UCSD-AML1 (cell line): ENCODE measurements around the gene CAPRIN1.
"Not testable (repeated sequence)": the region's sequence is repeated elsewhere in the genome, so short reads cannot be mapped to it uniquely, and the experiment has no call there.

ENCODE experiments used
- DNase-seq: peaks from one replicate; lab custom pipeline; 2025; ENCODE audit not compliant: unreplicated experiment; lab: John Stamatoyannopoulos, UW

Gene CAPRIN1

DNA sequence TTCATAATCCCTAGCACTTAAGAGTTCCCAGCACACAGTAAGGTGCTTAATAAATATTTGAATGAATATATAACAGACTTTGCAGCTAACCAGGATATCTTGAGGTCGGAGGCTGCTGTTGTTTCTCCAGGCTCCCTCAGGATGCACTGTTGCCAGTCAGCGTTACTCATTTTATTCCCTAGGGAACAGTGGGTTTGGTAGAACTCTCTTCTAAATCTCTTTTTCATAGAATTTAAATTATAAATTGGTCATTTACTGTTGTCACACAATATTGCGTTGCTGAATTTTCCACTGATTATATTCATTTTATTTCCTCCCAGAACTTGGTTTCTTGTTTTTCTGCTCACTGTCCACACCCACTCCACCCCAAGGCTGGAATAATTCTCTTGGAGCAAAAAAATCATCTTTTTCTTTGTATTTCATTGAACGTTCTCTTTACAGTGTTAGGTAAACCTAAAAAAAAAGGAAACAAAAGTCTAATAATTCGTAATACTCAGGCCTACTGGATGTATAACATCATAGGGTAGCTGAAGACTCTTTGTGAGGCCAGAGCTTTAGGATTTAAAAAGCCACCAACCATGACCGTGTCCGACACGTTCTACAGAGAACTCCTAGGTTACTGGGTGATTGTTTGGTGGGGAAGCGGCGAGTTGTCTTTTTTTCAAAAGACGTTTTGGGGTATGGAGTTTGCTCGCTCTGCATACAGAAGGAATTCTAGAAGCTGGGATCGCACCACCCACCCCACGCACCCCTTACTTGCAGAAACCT lies 766 bp upstream of the CAPRIN1 start:
- DNase-seq = no peak

DNA sequence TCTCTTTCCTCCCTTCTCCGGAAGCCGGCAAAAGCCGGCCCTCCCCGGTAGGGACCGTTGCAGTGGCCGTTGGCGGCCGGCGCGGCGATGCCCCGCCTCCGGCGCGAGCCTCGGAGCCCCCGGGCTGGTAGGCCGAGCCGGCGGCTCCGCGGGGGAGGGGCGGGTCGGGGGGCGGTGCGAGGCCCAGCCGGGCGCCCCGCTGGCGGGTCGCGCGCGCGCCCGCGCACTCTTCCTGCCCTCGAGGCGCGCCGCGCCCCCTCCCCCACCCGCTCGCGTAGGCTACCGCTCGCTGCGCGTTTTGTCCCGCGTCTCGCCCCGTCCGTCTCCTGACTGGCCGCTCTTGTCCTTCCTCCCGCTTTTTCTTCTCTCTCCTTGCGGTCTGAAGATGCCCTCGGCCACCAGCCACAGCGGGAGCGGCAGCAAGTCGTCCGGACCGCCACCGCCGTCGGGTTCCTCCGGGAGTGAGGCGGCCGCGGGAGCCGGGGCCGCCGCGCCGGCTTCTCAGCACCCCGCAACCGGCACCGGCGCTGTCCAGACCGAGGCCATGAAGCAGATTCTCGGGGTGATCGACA lies 591 bp downstream of the CAPRIN1 start:
- peak; percentile 93 for DNase-seq

DNA sequence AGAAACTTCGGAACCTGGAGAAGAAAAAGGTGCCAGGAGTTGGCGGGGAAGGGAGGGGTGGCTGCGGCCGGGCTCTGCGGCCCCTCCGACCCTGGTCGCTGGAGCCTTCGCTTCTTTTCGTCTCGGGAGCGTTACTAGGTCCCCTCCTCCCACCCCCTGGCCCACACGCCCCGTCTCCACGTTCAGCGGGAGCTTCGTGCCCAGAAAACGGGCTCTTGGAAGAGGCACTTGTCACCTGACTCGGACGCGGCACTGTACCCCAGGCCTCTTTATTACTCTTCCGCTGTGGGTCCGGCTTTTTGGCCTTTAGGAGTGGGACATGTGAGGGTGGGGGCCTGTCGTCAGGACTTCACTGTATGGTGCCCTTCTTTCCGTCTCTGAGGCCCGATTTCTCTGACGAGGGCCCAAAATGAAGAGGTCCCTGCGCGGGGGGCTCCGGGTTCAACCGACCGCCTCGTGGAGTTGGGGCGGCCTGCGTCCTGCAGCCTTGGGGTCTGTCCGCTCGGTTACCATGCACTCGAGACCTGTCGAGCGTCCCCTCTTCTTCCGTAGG lies 1.2 kb downstream of the CAPRIN1 start:
- DNase-seq = peak; percentile 51

DNA sequence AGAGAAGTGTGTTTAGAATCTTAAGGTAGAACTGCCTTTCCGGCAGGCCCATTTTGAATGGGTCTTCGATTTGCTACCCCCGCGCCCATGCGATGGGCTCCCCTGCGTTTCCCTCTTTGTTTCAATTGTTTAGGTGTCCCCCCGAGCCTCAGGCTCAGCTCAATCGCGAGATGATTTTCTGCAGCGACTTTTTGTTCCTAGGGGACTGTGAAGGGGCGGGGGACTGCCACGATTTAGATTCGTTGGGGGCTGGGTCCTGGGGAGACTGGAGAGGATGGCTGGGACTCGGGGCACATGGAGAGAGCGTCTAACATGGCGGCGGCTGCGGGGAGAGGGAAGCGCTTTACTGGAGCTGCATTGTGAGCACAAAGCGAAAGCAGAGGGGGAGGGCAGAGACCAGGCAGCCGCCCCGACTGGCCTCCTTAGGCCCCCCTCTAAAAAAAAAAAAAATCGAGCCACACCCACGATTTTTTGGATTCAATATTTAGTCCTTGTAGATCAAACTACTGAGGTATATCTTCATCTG lies 1.7 kb downstream of the CAPRIN1 start:
- DNase-seq = peak; percentile 75

DNA sequence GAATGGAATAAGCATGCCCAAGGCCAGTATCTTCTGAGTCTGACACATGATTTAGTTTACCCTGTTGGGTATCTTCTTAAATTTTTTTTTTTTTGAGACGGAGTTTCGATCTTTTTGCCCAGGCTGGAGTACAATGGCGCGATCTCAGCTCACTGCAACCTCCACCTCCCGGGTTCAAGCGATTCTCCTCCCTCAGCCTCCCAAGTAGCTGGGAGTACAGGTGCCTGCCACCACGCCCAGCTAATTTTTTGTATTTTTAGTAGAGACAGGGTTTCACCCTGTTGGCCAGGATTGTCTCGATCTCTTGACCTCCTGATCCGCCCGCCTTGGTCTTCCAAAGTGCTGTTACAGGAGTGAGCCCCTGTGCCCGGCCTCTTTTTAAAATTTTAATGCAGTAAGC lies 2.8 kb downstream of the CAPRIN1 start:
- DNase-seq = not testable (repeated sequence)

DNA sequence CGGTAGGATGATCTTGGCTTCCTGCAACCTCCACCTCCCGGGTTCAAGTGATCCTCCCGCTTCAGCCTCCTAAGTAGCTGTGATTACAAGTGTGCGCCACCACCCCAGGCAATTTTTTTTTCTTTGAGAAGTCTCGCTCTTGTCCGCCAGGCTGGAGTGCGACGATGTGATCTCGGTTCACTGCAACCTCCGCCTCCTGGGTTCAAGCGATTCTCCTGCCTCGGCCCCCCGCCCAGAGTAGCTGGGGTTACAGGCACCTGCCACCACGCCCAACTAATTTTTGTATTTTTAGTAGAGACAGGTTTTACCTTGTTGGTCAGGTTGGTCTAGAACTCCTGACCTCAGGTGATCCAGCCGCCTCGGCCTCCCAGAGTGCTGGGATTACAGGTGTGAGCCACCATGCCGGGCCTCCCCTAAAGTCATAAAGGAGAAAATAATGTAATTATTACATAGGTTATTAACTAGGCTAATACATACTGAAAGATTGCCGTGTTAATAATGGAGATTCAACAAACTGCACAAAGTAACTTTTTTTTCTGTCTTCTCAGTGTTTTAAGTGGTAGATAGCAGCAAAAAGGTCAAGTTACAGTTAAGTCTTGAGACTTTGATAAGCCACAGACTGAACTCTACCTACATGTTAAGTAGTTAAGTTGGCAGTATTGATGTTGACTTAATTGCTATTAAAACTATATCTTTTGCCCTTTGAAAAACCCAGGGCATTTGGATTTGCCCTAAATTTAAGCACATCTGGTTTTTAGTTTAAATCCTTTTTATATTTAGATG lies 3.9 kb downstream of the CAPRIN1 start:
- DNase-seq = no peak

DNA sequence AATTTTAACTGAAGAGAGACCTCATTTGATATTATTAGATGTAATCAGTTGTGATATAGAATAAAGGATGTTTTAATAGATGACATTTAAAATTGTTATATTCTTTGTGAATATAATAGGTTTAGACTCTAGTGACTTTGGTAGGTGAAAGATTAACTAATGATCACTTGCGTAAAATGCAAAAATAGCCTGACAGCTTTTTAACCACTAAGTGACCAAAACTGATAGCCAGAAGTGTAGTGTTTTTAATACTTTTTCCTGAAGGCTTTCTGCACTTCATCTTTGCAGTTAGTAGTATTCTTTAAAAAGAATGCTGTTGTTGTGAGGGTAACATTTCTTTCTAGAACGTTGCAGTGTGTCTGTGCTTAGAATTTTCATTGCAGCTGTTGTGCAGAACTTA lies 5.1 kb downstream of the CAPRIN1 start:
- no peak for DNase-seq

DNA sequence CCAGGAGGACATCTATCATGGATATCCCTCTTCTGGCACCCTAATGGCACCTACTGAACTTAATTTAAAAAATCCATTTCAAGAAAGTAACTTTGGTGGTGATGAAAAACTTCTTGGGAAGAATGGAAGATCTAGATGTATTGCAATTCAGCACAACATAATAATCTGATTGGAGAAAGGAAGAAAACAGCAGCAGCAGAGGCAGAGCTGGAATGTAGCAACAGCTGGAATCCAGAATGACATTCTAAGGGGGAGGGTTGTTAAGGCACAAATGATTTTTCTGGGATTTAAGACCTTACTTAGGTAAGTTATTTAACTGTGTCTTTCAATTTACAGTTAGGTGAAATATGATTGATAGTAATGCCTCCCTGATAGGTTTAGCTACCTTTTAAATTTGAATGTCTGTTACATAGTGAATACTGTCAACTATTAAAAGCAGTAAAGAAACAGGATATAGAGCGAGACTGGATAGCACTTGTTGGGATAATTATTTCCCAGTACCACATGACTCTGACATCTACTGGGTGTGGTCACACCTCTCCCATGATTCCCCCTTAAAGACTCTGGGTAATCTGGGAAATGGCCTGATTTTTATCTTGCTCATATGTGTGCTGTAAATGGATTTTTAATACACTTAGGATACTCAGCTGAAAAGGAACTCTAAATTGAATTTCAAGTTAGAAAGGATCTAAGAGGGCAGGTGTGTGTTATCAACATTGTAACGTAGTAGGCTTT lies 11.7 kb downstream of the CAPRIN1 start:
- DNase-seq = no peak

DNA sequence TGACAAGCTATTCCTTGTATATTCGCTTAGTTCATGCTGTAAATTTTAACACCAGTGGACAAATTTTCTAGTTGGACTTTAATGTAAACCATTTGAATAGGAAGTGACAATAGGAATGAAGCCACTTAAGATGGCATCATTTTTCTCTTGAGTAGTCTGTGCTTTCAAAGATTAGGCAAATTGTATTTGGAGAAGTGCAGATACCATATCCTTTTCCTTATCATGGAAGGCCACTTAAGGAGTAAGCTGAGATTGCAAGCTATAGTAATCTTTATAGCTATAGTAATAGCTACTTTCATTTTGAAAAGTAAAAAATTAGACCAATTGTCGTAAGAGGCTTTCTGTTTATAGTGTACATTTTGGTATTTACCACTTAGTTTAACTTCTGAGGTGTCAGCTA lies 12.8 kb downstream of the CAPRIN1 start:
- DNase-seq = no peak

DNA sequence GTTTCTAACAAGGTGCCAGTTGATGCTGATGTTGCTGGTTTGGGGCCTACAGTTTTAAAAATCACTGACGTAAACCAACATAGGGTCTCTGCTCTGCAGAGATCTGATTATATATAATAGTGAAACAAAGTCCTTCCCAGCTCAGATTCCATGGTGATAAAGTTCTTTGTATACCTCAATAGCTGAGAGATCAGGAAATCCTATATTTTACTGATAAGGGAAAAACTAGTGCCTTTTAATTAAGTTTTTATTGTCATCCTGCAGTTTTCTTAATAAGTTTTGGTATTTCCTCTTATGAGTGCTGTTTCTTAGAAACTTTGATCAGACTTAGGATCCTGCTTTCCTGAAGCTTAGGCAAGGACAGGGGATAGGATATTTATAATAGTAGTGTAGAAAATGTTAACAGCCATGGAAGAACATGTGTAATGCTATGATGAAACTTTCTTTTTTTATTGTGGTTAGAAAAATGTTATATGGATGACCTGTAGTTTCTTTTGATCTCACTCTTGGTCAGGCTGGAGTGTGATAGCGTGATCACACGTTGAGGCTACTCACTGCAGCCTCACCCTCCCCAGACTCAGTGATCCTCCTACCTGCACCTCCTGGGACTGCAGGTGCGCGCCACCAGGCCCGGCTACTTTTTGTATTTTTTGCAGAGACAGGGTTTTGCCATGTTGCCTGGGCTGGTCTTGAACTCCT lies 14.1 kb downstream of the CAPRIN1 start:
- DNase-seq = no peak

DNA sequence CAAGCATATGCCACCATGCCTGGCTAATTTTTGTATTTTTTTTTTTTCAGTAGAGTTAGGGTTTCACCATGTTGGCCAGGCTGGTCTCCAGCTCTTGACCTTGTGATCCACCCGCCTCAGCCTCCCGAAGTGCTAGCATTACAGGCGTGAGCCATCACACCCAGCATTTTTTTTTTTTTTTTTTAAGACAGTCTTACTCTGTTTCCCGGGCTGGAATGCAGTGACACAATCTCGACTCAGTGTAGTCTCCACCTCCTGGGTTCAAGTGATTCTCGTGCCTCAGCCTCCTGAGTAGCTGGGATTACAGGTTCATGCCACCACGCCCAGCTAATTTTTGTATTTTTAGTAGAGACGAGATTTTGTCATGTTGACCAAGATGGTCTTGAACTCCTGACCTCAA lies 15.2 kb downstream of the CAPRIN1 start:
- DNase-seq = not testable (repeated sequence)

DNA sequence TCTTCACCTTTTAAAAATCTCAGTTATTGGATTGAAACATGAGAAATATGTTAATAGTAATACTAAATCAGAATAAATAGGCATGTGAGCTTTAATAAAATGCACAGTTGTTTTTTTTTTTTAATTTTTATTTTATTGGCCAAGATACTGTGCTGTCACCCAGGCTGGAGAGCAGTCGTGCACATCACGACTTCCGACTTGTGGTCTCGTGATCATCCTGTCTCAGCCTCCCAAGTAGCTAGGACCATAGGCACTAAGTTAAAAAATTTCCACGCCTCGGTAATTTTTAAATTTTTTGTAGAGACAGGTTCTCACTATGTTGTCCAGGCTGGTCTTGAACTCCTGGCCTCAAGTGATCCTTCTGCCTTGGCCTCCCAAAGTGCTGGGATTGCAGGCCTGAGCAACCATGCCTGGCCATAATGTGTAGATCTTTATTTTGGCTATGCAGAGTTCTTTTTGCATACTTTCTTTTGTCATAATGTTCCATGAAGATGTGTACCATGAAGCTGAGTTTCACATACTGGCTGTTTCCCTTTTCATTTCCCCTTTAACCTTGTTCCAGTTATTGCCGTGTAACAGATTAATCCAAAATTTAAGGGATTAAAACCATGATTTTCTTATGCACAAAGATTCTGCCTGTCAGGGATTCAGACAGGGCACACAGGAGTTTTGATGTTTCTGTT lies 16.0 kb downstream of the CAPRIN1 start:
- DNase-seq = no peak

DNA sequence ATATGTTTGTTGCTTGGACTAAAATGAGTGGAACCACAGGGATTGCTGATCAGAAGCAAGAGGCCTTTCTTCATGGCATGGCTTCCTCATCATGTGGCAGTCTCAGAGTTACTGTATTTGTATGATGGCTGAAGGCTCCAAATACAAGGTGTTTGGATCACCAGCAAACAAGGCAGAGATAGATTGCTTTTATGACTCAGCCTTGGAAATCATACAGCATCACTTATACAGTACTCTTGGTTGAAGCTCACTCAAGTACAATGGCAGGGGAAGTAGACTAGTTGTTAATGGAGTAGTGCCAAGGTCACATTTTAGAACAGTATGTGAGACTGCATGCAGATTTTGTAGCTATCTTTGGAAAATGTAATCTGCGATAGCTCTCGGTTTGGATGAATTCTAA lies 16.6 kb downstream of the CAPRIN1 start:
- no peak for DNase-seq

DNA sequence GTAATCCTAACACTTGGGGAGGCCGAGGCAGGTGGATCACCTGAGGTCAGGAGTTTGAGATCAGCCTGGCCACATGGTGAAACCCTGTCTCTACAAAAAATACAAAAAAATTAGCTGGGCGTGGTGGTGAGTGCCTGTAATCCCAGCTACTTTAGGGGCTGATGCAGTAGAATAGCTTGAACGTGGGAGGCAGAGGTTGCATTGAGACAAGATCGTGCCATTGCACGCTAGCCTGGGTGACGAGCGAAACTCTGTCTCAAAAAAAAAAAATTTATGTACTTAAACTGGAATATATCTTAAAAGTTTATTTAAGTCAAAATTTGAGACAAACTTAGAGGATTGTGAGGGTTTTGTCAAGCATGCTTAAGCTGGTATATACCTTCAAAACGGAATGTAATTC lies 19.8 kb downstream of the CAPRIN1 start:
- DNase-seq = not testable (repeated sequence)

DNA sequence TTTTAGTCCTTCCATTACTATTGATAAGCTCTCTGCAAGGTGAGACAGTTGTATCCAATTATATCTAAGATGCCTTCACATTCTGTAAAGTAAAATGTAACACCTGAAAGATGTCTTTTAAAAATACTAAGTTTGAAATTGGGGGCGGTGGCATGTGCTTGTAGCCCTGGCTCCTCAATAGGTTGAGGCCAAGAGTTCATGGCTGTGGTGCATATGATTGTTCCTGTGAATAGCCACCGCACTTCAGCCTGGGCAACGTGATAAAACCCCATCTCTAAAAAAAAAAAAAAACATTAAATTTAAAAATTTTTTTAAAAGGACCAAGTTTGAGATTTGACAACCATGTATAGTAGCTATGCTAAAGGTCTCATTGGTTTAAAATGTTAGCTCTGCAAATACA lies 20.5 kb downstream of the CAPRIN1 start:
- DNase-seq = no peak

DNA sequence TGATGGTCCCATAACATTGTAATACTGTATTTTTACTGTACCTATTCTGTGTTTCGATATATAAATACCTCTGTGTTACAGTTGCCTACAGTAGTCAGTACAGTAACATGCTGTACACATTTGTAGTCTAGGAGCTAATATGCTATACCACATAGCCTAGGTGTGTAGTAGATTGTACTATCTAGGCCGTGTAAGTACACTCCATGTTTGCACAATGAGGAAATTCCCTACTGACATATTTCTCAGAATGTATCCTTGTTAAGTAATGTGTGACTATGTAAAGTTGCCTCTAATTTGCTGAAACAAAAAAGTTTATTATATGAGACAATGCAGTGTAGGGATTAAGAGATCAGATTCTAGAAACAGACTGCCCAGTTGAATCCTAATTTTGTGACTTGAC lies 21.3 kb downstream of the CAPRIN1 start:
- DNase-seq = no peak

DNA sequence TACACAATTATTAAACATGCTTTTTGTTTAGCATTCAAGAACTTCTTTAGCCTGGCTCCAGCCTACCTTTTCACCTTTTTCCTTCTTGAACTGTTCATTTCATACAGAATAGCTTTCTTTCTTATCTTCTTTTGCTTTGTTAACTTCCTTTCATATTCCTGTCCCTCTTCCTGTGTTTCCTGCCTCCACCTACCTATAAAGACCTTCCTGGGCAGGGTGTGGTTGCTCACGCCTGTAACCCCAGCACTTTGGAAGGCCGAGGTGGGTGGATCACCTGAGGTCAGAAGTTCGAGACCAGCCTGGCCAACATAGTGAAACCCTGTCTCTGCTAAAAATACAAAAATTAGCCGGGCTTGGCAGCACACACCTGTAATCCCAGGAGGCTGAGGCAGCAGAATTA lies 22.9 kb downstream of the CAPRIN1 start:
- DNase-seq = no peak

DNA sequence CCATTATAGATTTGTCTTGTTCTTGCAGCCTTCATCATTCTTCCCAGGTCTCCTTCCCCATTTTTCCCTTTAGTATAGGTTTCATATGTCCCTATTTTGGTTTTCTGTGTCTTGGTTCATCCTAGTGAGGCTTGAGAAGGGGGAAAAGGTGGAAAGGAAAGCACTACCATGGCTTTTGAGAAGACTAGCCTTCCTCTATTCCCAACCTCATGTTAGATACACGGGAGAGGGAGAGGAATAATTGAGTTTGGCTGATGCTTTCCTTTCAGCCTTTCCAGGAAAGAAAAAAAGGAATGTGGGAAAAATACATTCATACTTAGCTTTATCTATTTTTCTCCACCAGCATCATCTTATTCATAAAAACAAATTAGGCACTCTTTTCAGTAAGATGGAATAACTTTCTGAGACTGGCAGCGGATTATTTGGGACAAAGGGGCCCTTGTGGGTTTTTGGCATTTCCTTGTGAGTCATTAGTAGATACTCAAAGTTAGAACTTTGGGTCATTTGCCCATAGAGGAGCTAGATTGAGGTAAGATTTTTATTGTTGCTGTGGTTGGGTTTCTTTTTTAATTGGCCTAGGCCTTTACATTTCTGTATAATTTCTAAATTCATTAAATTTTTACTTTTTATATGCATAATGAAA lies 23.8 kb downstream of the CAPRIN1 start:
- no peak for DNase-seq

DNA sequence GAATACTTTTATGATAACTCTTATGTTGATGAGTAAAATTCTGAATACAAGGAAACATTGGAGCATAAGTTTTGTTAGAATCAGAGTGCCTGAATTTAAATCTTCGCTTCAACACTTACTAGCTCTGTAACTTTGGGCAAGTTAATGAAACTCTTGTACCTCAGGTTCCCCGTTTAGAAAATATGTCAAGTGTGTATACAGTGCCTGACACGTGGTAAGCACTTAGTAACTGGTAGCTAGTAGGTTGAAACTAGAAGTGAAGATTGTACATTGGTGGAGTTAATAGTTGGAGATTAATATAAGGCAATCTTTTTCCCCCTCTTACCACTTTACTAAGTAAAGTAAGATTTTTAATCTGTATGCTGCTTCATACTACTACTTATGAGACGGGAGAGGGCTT lies 29.1 kb downstream of the CAPRIN1 start:
- DNase-seq = no peak
